Measurements from ENCODE around the gene PSMD10. TPM values are rescaled to one million over a fixed set of nuclear protein-coding genes. Genes with fewer than 3 reads are reported as not detected.

PSMD10 gene
- total RNA-seq, 1 donor from 2014 or later: 34.7 TPM

- DNase-seq: no peak
- H3K27ac ChIP-seq: no peak overlapping the region
Measured at GRCh38 chrX:108122748-108123147, 31.4 kb upstream of the PSMD10 start.

GRCh38 chrX:108121291-108121690 lies 29.9 kb upstream of the PSMD10 start:
- Histone ChIP-seq H3K36me3 (no peaks in the 10 kb centered on the region), H3K27me3 (no peaks in the 10 kb centered on the region), H3K4me3 (no peak overlapping the region), H3K27ac (no peak overlapping the region), H3K9me3 (no peaks in the 10 kb centered on the region), H3K4me1 (no peaks in the 10 kb centered on the region)
- ATAC-seq (no peak), DNase-seq (no peak)
- no peak for TF ChIP-seq CTCF (IDR thresholded peaks at IDR 0.05)
- intact Hi-C loops (cut with DNase I): no loop called here

More at GRCh38 chrX:108122748-108123147, 31.4 kb upstream of the PSMD10 start:
- no peaks in the 10 kb centered on the region for H3K4me1 ChIP-seq
- no peak overlapping the region for H3K4me3 ChIP-seq
- H3K36me3 ChIP-seq: no peaks in the 10 kb centered on the region
- intact Hi-C loops (cut with DNase I): no loop called here
- no peak for ATAC-seq
- no peaks in the 10 kb centered on the region for H3K27me3 ChIP-seq
- H3K9me3 ChIP-seq: no peaks in the 10 kb centered on the region
- no peak for TF ChIP-seq CTCF (IDR thresholded peaks at IDR 0.05)

- ATAC-seq: no peak
- Histone ChIP-seq H3K4me1 (no peaks in the 10 kb centered on the region), H3K27me3 (no peaks in the 10 kb centered on the region), H3K9me3 (no peaks in the 10 kb centered on the region), H3K36me3 (no peaks in the 10 kb centered on the region), H3K27ac (no peak overlapping the region), H3K4me3 (no peak overlapping the region)
- no peak for TF ChIP-seq CTCF (IDR thresholded peaks at IDR 0.05)
- DNase-seq: no peak
- intact Hi-C loops (cut with DNase I): no loop called here
Measured at GRCh38 chrX:108117988-108118387, 26.6 kb upstream of the PSMD10 start.

- H3K4me1 ChIP-seq: no peaks in the 10 kb centered on the region
- ATAC-seq (no peak), DNase-seq (no peak)
- no peaks in the 10 kb centered on the region for H3K27me3 ChIP-seq
- no peaks in the 10 kb centered on the region for H3K9me3 ChIP-seq
- TF ChIP-seq CTCF (IDR thresholded peaks at IDR 0.05): no peak
- H3K4me3 ChIP-seq: no peak overlapping the region
- H3K27ac ChIP-seq: no peak overlapping the region
- H3K36me3 ChIP-seq: no peaks in the 10 kb centered on the region
- intact Hi-C loops (cut with DNase I): no loop called here
Measured at GRCh38 chrX:108114541-108114940, 23.2 kb upstream of the PSMD10 start.

- no peak for TF ChIP-seq CTCF (IDR thresholded peaks at IDR 0.05)
- DNase-seq (no peak), ATAC-seq (no peak)
- intact Hi-C loops (cut with DNase I): no loop called here
- Histone ChIP-seq H3K27ac (no peak overlapping the region), H3K4me1 (no peaks in the 10 kb centered on the region), H3K36me3 (no peaks in the 10 kb centered on the region), H3K27me3 (no peaks in the 10 kb centered on the region), H3K9me3 (no peaks in the 10 kb centered on the region), H3K4me3 (no peak overlapping the region)
Measured at GRCh38 chrX:108105473-108105872, 14.1 kb upstream of the PSMD10 start.

- no peak for ATAC-seq
- no peak for TF ChIP-seq CTCF (IDR thresholded peaks at IDR 0.05)
- Histone ChIP-seq H3K36me3 (no peaks in the 10 kb centered on the region), H3K4me3 (no peak overlapping the region), H3K9me3 (no peaks in the 10 kb centered on the region), H3K27ac (no peak overlapping the region), H3K27me3 (no peaks in the 10 kb centered on the region), H3K4me1 (no peaks in the 10 kb centered on the region)
- intact Hi-C loops (cut with DNase I): no loop called here
- DNase-seq: no peak
Measured at GRCh38 chrX:108097380-108097779, 6.0 kb upstream of the PSMD10 start.
